ENCODE data around the gene FAM53A.

Gene FAM53A

DNA sequence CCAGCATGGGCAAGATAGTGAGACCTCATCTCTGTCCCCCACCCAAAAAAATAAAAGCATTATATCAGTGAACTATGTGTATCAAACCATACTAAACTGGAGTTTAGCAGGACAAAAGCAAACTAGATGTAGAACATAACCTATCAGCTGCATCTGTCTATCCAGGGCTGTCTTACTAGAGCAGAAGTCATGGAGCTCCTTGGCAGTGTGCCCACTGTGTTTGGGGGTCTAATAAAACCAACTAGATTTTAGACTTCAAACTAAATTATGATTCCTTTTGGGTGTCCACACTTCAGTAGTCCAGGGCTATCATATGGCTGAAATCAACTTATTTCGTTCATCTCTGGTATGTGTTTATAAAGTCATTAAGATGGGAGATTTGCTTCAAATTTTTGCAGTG is 19.8 kb upstream of the FAM53A start:
- TF ChIP-seq, protein P1, sequence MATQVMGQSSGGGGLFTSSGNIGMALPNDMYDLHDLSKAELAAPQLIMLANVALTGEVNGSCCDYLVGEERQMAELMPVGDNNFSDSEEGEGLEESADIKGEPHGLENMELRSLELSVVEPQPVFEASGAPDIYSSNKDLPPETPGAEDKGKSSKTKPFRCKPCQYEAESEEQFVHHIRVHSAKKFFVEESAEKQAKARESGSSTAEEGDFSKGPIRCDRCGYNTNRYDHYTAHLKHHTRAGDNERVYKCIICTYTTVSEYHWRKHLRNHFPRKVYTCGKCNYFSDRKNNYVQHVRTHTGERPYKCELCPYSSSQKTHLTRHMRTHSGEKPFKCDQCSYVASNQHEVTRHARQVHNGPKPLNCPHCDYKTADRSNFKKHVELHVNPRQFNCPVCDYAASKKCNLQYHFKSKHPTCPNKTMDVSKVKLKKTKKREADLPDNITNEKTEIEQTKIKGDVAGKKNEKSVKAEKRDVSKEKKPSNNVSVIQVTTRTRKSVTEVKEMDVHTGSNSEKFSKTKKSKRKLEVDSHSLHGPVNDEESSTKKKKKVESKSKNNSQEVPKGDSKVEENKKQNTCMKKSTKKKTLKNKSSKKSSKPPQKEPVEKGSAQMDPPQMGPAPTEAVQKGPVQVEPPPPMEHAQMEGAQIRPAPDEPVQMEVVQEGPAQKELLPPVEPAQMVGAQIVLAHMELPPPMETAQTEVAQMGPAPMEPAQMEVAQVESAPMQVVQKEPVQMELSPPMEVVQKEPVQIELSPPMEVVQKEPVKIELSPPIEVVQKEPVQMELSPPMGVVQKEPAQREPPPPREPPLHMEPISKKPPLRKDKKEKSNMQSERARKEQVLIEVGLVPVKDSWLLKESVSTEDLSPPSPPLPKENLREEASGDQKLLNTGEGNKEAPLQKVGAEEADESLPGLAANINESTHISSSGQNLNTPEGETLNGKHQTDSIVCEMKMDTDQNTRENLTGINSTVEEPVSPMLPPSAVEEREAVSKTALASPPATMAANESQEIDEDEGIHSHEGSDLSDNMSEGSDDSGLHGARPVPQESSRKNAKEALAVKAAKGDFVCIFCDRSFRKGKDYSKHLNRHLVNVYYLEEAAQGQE (IDR thresholded peaks at IDR 0.05; ENCODE audit: low read depth): no peak
- TF ChIP-seq TAF1 (IDR thresholded peaks at IDR 0.05; ENCODE audit: low read depth) (no peak), CEBPB (IDR thresholded peaks at IDR 0.05) (no peak), TCF12 (IDR thresholded peaks at IDR 0.05; ENCODE audit: low read depth) (no peak), NFIC (IDR thresholded peaks at IDR 0.05) (no peak), RAD21 (IDR thresholded peaks at IDR 0.05; ENCODE audit: low read depth) (no peak), CREB1 (IDR thresholded peaks at IDR 0.05; ENCODE audit: low read depth) (no peak), EGR1 (IDR thresholded peaks at IDR 0.05) (no peak), ZBTB7A (IDR thresholded peaks at IDR 0.05; ENCODE audit: low read depth) (no peak), YY1 (IDR thresholded peaks at IDR 0.05; ENCODE audit: low read depth) (no peak)
- TF ChIP-seq, protein P2, sequence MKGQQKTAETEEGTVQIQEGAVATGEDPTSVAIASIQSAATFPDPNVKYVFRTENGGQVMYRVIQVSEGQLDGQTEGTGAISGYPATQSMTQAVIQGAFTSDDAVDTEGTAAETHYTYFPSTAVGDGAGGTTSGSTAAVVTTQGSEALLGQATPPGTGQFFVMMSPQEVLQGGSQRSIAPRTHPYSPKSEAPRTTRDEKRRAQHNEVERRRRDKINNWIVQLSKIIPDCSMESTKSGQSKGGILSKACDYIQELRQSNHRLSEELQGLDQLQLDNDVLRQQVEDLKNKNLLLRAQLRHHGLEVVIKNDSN (IDR thresholded peaks at IDR 0.05): no peak

DNA sequence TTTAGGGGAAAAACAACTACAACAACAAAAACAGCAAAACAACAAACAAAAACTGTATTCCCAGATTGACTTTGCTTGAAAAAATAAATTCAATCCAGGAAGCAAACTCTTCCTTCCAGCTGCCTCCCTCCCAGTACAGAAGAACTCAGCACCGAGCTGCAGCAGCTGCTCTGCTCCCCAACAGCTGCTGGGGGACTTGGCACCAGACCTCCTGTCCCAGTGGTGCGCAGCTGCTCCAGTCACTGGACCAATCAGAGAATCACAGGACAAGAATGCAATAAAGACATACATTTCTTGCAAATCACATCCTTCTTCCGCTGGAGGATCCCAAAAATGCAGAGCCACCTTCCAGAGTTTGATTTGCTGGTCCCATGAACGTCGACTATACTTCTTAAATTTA is 11.8 kb upstream of the FAM53A start:
- TF ChIP-seq EGR1 (IDR thresholded peaks at IDR 0.05): no peak

DNA sequence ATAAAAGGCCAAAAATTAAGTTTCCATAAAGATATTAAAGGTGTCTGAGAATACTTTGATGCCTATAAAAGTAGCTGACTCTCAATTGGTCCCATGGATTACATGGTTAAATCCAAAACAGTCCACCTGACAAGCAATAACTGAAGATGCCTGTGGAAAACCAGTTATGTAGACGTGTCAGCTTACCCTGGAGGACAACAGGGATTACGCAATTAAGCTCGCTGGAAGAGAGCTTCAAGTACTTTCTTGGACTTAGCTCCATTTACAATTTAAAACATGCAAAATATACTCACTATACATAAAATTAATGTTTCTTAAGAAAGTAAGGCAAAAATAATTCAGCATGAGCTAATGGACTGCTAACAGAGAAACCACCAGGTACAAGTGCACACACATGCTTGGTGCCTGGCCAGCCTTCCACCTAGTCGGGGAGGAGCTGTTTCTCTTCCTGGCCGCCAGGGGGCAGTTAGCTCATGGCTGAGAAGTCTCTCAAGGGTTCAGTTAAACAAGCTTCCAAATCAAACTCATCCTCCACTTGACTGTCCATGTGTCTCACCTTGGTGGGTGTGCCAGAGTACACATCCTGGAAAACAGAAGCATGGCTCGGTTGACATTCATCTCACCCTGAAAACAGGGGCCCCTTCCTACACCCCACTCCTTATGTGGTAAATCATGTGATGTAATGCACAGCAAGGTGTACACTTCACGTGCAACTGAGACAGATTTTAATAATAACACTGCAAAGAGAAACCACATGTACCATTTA is 9.2 kb upstream of the FAM53A start:
- no peak for TF ChIP-seq TCF12 (IDR thresholded peaks at IDR 0.05; ENCODE audit: low read depth)
- peak; percentile 59 for TF ChIP-seq RAD21 (IDR thresholded peaks at IDR 0.05; ENCODE audit: low read depth)
- TF ChIP-seq, protein P3, sequence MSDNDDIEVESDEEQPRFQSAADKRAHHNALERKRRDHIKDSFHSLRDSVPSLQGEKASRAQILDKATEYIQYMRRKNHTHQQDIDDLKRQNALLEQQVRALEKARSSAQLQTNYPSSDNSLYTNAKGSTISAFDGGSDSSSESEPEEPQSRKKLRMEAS (IDR thresholded peaks at IDR 0.05): peak; percentile 17; the same call in 1 of the 2 replicates
- peak; percentile 94 for TF ChIP-seq CEBPB (IDR thresholded peaks at IDR 0.05)

DNA sequence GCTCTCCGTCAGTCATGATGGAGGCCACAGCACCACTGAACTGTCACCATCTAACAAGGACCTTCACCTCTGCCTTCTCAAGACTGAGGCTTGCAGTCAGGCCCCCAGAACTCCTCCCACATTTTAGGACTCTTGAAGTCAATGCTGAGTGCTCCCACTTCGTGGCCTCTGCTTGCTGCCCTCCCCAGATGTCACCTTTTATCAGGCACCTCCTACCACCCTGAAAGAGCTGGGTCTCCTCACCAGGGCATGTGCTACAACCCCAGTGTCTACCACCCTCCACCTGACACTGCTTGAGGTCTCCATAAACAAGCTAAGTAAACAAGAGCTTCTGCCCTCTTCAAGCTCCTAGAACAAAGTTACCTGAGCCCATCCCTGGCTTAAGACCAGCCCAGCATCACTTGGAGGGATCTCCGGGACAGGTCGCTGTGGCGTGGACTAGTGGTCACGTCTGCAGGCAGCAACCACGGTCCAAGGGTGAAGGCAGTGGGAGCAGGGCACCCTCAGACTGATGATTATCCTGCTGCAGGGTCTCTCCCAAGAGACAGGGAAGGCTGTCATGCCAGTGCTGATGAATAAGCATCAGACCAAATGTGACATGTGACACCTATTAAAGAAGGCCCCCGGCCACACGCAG is 7.7 kb upstream of the FAM53A start:
- TF ChIP-seq ZBTB7A (IDR thresholded peaks at IDR 0.05; ENCODE audit: low read depth) (no peak), YY1 (IDR thresholded peaks at IDR 0.05; ENCODE audit: low read depth) (no peak), EP300 (IDR thresholded peaks at IDR 0.05; ENCODE audit: borderline replicate concordance) (no peak)
- TF ChIP-seq, protein P1 (IDR thresholded peaks at IDR 0.05; ENCODE audit: low read depth): no peak

DNA sequence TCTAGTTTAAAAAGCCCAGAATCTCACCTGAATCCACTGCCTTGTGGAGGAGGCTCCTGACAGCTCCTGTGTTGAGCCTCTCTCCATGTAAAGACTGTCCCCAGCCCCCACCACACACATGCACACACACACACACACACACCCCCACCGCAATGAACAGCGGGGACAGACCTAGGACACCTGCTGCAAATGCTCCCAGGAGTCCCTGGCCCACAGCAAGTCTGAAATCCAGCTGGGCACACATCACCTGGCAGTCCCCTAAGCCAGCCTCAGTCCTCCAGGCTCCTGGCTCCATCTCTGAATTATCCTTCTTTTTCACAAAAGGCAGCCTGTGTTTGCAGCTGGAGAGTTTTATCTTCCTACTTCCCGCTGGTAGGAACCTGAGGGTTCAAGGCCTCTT is 6.6 kb upstream of the FAM53A start:
- no peak for TF ChIP-seq YY1 (IDR thresholded peaks at IDR 0.05; ENCODE audit: low read depth)

DNA sequence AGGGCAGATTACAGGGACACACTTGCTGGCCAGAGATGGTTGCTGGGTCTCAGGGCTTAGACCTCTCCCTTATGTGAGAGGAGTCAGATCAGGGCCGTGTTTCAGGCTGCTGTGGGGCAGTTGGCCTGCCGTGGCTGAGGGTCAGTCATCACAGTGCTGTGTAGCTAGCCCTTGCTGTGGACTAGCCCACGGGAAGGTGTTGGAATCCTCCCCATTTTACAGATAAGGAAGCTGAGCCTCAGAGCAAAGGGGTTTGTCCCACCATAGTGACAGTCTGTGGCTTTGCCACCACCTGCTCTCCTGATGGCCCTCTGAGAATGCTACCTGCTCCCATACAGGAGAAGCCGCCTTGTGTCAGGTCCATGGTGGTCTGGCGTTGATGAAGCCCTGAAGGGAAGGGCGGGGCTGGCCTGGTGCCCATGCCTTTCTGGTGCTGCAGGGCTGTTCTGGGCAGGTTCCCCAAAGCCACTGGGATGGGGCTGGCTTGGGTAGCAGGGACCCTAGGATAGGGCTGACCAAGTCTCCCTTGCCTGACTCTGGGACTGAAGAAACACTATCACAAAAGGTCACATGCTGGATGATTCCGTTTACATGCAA is 2.4 kb upstream of the FAM53A start:
- no peak for TF ChIP-seq YY1 (IDR thresholded peaks at IDR 0.05; ENCODE audit: low read depth)
- no peak for TF ChIP-seq CREB1 (IDR thresholded peaks at IDR 0.05; ENCODE audit: low read depth)
- TF ChIP-seq FOXM1 (IDR thresholded peaks at IDR 0.05; ENCODE audit: borderline replicate concordance, low read depth): no peak
- TF ChIP-seq CEBPB (IDR thresholded peaks at IDR 0.05): no peak
- no peak for TF ChIP-seq TCF12 (IDR thresholded peaks at IDR 0.05; ENCODE audit: low read depth)
- TF ChIP-seq RAD21 (IDR thresholded peaks at IDR 0.05; ENCODE audit: low read depth): no peak
- no peak for TF ChIP-seq EGR1 (IDR thresholded peaks at IDR 0.05)
- no peak for TF ChIP-seq TAF1 (IDR thresholded peaks at IDR 0.05; ENCODE audit: low read depth)
- TF ChIP-seq, protein P3 (IDR thresholded peaks at IDR 0.05): no peak
- TF ChIP-seq, protein P2 (IDR thresholded peaks at IDR 0.05): no peak
